Mesothelial cell of epicardium (in vitro differentiated cells): Measurements from ENCODE around the gene SLC25A12. TPM values are rescaled to one million over a fixed set of nuclear protein-coding genes. Genes with fewer than 3 reads are reported as not detected.

Source experiments
- DNase-seq, 2 experiments: peaks; one replicate each; pipeline ENCODE4 v3.0.0; 2021; ENCODE audit warnings: low spot score in 2 of 2; ENCODE audit not compliant: unreplicated experiment in 2 of 2
- H3K27ac Mint-ChIP-seq: 2 replicates; pipeline ENCODE4 v1.8.0; 2021; ENCODE audit warnings: mixed read lengths
- H3K27me3 Mint-ChIP-seq: 2 replicates; pipeline ENCODE4 v1.8.0; 2021; ENCODE audit warnings: low read depth, mixed read lengths
- H3K36me3 Mint-ChIP-seq: 2 replicates; pipeline ENCODE4 v1.8.0; 2021; ENCODE audit warnings: mixed read lengths
- H3K4me1 Mint-ChIP-seq: 2 replicates; pipeline ENCODE4 v1.8.0; 2021; ENCODE audit warnings: mixed read lengths
- H3K4me3 Mint-ChIP-seq: 2 replicates; pipeline ENCODE4 v1.8.0; 2021; ENCODE audit warnings: mild to moderate bottlenecking, moderate library complexity, mixed read lengths
- H3K9me3 Mint-ChIP-seq: 2 replicates; pipeline ENCODE4 v1.8.0; 2021; ENCODE audit warnings: mixed read lengths
- CTCF ChIP-seq: fragments of 200-600 bp; sonication (generic); IDR thresholded peaks from one replicate; pipeline ENCODE4 v1.5.0; 2021; ENCODE audit warnings: antibody characterized with exemption; ENCODE audit not compliant: unreplicated experiment
- total RNA-seq: library from RNA; stranded (reverse); gene quantifications from 3 replicates; pipeline ENCODE4 v1.2.1, GENCODE V29; 2021

The SLC25A12 gene
- total RNA-seq, 1 donor from 2014 or later: 25.4 TPM

- no peak for TF ChIP-seq CTCF
- Mint-ChIP-seq H3K4me3 (no peak overlapping the region), H3K36me3 (peaks cover 2% of the 10 kb centered on the region), H3K27ac (no peak overlapping the region), H3K9me3 (no peaks in the 10 kb centered on the region), H3K4me1 (peaks cover 14% of the 10 kb centered on the region), H3K27me3 (no peaks in the 10 kb centered on the region)
- DNase-seq: no peak
These were observed 10.7 kb downstream of the SLC25A12 start for GRCh38 chr2:171883275-171883893.

GRCh38 chr2:171882089-171882769, 11.8 kb downstream of the SLC25A12 start:
- Mint-ChIP-seq H3K27me3 (no peaks in the 10 kb centered on the region), H3K4me1 (peaks cover 20% of the 10 kb centered on the region)
- no peak for TF ChIP-seq CTCF

GRCh38 chr2:171880774-171881173, 13.3 kb downstream of the SLC25A12 start:
- TF ChIP-seq CTCF: no peak
- Mint-ChIP-seq H3K4me3 (no peak overlapping the region), H3K9me3 (no peaks in the 10 kb centered on the region), H3K27ac (no peak overlapping the region), H3K4me1 (peaks cover 20% of the 10 kb centered on the region), H3K27me3 (no peaks in the 10 kb centered on the region), H3K36me3 (no peaks in the 10 kb centered on the region)
- no peak for DNase-seq

More at GRCh38 chr2:171882089-171882769, 11.8 kb downstream of the SLC25A12 start:
- H3K36me3 Mint-ChIP-seq: no peaks in the 10 kb centered on the region
- H3K9me3 Mint-ChIP-seq: no peaks in the 10 kb centered on the region
- no peak overlapping the region for H3K27ac Mint-ChIP-seq
- H3K4me3 Mint-ChIP-seq: no peak overlapping the region
- no peak for DNase-seq

- H3K36me3 Mint-ChIP-seq: peaks cover 5% of the 10 kb centered on the region
- H3K9me3 Mint-ChIP-seq: peaks cover 4% of the 10 kb centered on the region
- H3K4me3 Mint-ChIP-seq: no peak overlapping the region
- no peak for DNase-seq
- no peak for TF ChIP-seq CTCF
- H3K4me1 Mint-ChIP-seq: peaks cover 23% of the 10 kb centered on the region
- no peak overlapping the region for H3K27ac Mint-ChIP-seq
- H3K27me3 Mint-ChIP-seq: no peaks in the 10 kb centered on the region
These were observed 14.2 kb downstream of the SLC25A12 start for GRCh38 chr2:171879865-171880264.

- H3K27me3 Mint-ChIP-seq: no peaks in the 10 kb centered on the region
- no peak overlapping the region for H3K4me3 Mint-ChIP-seq
These were observed 15.5 kb downstream of the SLC25A12 start for GRCh38 chr2:171878481-171878993.

More at GRCh38 chr2:171878481-171878993, 15.5 kb downstream of the SLC25A12 start:
- peaks cover 23% of the 10 kb centered on the region for H3K4me1 Mint-ChIP-seq
- no peak for TF ChIP-seq CTCF
- H3K27ac Mint-ChIP-seq: peak overlapping the region; percentile 72
- no peak for DNase-seq
- peaks cover 12% of the 10 kb centered on the region for H3K36me3 Mint-ChIP-seq
- H3K9me3 Mint-ChIP-seq: peaks cover 7% of the 10 kb centered on the region
